Measurements from ENCODE around the gene KCNJ10.
A peak's percentile ranks its signal among the peaks of the same experiment; 100 is the strongest.

The KCNJ10 gene

GRCh38 chr1:160101037-160101716, 31.2 kb upstream of the KCNJ10 start:
- TF ChIP-seq ZBTB7A (IDR thresholded peaks at IDR 0.05; ENCODE audit: low read depth), result 0 out of 2 replicates have a peak, but pooled peaks have one; percentile 44
- peak; percentile 98 for TF ChIP-seq RAD21 (IDR thresholded peaks at IDR 0.05; ENCODE audit: low read depth)
- peak; percentile 51; the same call in 1 of the 2 replicates for TF ChIP-seq CEBPB (IDR thresholded peaks at IDR 0.05)
- no peak for TF ChIP-seq YY1 (IDR thresholded peaks at IDR 0.05; ENCODE audit: low read depth)
- TF ChIP-seq MAX (IDR thresholded peaks at IDR 0.05), result peak; percentile 73

- TF ChIP-seq USF1 (IDR thresholded peaks at IDR 0.05), result no peak
Measured at GRCh38 chr1:160099716-160100375, 29.9 kb upstream of the KCNJ10 start.

- no peak for TF ChIP-seq EP300 (IDR thresholded peaks at IDR 0.05; ENCODE audit: borderline replicate concordance)
- TF ChIP-seq EGR1 (IDR thresholded peaks at IDR 0.05), result no peak
- TF ChIP-seq FOXM1 (IDR thresholded peaks at IDR 0.05; ENCODE audit: borderline replicate concordance, low read depth), result no peak
- TF ChIP-seq CREB1 (IDR thresholded peaks at IDR 0.05; ENCODE audit: low read depth), result no peak
- no peak for TF ChIP-seq RAD21 (IDR thresholded peaks at IDR 0.05; ENCODE audit: low read depth)
- TF ChIP-seq CEBPB (IDR thresholded peaks at IDR 0.05), result no peak
- no peak for TF ChIP-seq MAX (IDR thresholded peaks at IDR 0.05)
- TF ChIP-seq TEAD4 (IDR thresholded peaks at IDR 0.05), result no peak
- TF ChIP-seq TAF1 (IDR thresholded peaks at IDR 0.05; ENCODE audit: low read depth), result no peak
- TF ChIP-seq ZBTB7A (IDR thresholded peaks at IDR 0.05; ENCODE audit: low read depth), result no peak
- no peak for TF ChIP-seq REST (IDR thresholded peaks at IDR 0.05; ENCODE audit: low read depth)
- TF ChIP-seq USF1 (IDR thresholded peaks at IDR 0.05), result no peak
- TF ChIP-seq NFIC (IDR thresholded peaks at IDR 0.05), result no peak
- TF ChIP-seq TCF12 (IDR thresholded peaks at IDR 0.05; ENCODE audit: low read depth), result no peak
Measured at GRCh38 chr1:160098852-160099561, 29.0 kb upstream of the KCNJ10 start.

- TF ChIP-seq EGR1 (IDR thresholded peaks at IDR 0.05), result peak; percentile 55; the same call in 1 of the 2 replicates
- no peak for TF ChIP-seq CEBPB (IDR thresholded peaks at IDR 0.05)
- TF ChIP-seq TEAD4 (IDR thresholded peaks at IDR 0.05), result no peak
- no peak for TF ChIP-seq REST (IDR thresholded peaks at IDR 0.05; ENCODE audit: low read depth)
- TF ChIP-seq USF1 (IDR thresholded peaks at IDR 0.05), result no peak
- TF ChIP-seq TAF1 (IDR thresholded peaks at IDR 0.05; ENCODE audit: low read depth), result no peak
- TF ChIP-seq MAX (IDR thresholded peaks at IDR 0.05), result peak; percentile 46
- no peak; the same call in 1 of the 2 replicates for TF ChIP-seq TCF12 (IDR thresholded peaks at IDR 0.05; ENCODE audit: low read depth)
- 0 out of 2 replicates have a peak, but pooled peaks have one; percentile 3 for TF ChIP-seq YY1 (IDR thresholded peaks at IDR 0.05; ENCODE audit: low read depth)
- TF ChIP-seq FOXM1 (IDR thresholded peaks at IDR 0.05; ENCODE audit: borderline replicate concordance, low read depth), result no peak
- 0 out of 2 replicates have a peak, but pooled peaks have one; percentile 52 for TF ChIP-seq ZBTB7A (IDR thresholded peaks at IDR 0.05; ENCODE audit: low read depth)
- peak; percentile 74 for TF ChIP-seq NFIC (IDR thresholded peaks at IDR 0.05)
- no peak for TF ChIP-seq CREB1 (IDR thresholded peaks at IDR 0.05; ENCODE audit: low read depth)
- TF ChIP-seq EP300 (IDR thresholded peaks at IDR 0.05; ENCODE audit: borderline replicate concordance), result no peak
- TF ChIP-seq RAD21 (IDR thresholded peaks at IDR 0.05; ENCODE audit: low read depth), result no peak
Measured at GRCh38 chr1:160097911-160098851, 28.2 kb upstream of the KCNJ10 start, which contains the start of gene IGSF8. Gene IGSF8, minus strand, starts transcription at chr1:160098619. Its CDS starts 147 bp downstream, at chr1:160098472.
